ENCODE data around the gene ACAN. TPM values are rescaled to one million over a fixed set of nuclear protein-coding genes. Genes with fewer than 3 reads are reported as not detected.
A peak's percentile ranks its signal among the peaks of the same experiment; 100 is the strongest.

The ACAN gene
- total and polyA plus RNA-seq, 9 of the 15 experiments (the other 6 are each of a cell fraction or from before 2014, with no cell fraction given), result not detected

- TF ChIP-seq CTCFL (IDR thresholded peaks at IDR 0.05; ENCODE audit: borderline replicate concordance, insufficient read depth, low read depth, low read length, poor library complexity, severe bottlenecking) (peak; percentile 4), ZC3H4 (CRISPR knock-in tag; IDR thresholded peaks at IDR 0.05; ENCODE audit: borderline replicate concordance) (no peak), E2F6 (IDR thresholded peaks at IDR 0.05; ENCODE audit: borderline replicate concordance in 1 of 2, extremely low read depth in 1 of 2, insufficient read depth in 1 of 2, insufficient read length in 1 of 2, low read depth in 1 of 2, low read length in 1 of 2, poor library complexity in 1 of 2, severe bottlenecking in 1 of 2) (peak in 1 of 2 experiments; percentile 33)
- TF ChIP-seq, protein P1, sequence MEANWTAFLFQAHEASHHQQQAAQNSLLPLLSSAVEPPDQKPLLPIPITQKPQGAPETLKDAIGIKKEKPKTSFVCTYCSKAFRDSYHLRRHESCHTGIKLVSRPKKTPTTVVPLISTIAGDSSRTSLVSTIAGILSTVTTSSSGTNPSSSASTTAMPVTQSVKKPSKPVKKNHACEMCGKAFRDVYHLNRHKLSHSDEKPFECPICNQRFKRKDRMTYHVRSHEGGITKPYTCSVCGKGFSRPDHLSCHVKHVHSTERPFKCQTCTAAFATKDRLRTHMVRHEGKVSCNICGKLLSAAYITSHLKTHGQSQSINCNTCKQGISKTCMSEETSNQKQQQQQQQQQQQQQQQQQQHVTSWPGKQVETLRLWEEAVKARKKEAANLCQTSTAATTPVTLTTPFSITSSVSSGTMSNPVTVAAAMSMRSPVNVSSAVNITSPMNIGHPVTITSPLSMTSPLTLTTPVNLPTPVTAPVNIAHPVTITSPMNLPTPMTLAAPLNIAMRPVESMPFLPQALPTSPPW (CRISPR knock-in tag; IDR thresholded peaks at IDR 0.05), result peak; percentile 56; the same call in 1 of the 2 replicates
Observed at GRCh38 chr15:88834211-88834812, 31.1 kb downstream of the ACAN start (continued).

All from K562 (cell line).